Measurements from ENCODE around the gene SLC12A8.

The SLC12A8 gene

GRCh38 chr3:125050488-125051090 lies 162.0 kb downstream of the SLC12A8 start:
- no peak for DNase-seq

GRCh38 chr3:125048282-125048681 lies 164.3 kb downstream of the SLC12A8 start:
- no peak for DNase-seq

GRCh38 chr3:125045965-125046364 lies 166.6 kb downstream of the SLC12A8 start:
- no peak for DNase-seq

- DNase-seq = no peak
Measured at GRCh38 chr3:125045194-125045593, 167.4 kb downstream of the SLC12A8 start.

GRCh38 chr3:125043599-125044151 lies 168.9 kb downstream of the SLC12A8 start:
- no peak for DNase-seq

- no peak for DNase-seq
Measured at GRCh38 chr3:125042725-125043406, 169.7 kb downstream of the SLC12A8 start.

- no peak for DNase-seq
Measured at GRCh38 chr3:125039131-125040100, 173.1 kb downstream of the SLC12A8 start.

GRCh38 chr3:125037498-125038150 lies 174.9 kb downstream of the SLC12A8 start:
- DNase-seq = no peak

GRCh38 chr3:125035217-125035616 lies 177.3 kb downstream of the SLC12A8 start:
- no peak for DNase-seq

GRCh38 chr3:125033616-125034015 lies 178.9 kb downstream of the SLC12A8 start:
- DNase-seq = no peak

GRCh38 chr3:125033135-125033534 lies 179.4 kb downstream of the SLC12A8 start:
- no peak for DNase-seq

- DNase-seq = no peak
Measured at GRCh38 chr3:125032683-125033082, 179.9 kb downstream of the SLC12A8 start.
